IMR-90 (cell line): Measurements from ENCODE around the gene TTC23. TPM values are rescaled to one million over a fixed set of nuclear protein-coding genes. Genes with fewer than 3 reads are reported as not detected.

Experiments
- ATAC-seq: fragments of 200-7000 bp; cut with Tn5 transposase; 2 replicates; pipeline ENCODE4 v1.9.1; 2020; ENCODE audit warnings: low read depth, mild to moderate bottlenecking, moderate library complexity
- BruUV-seq: library from RNA; stranded (reverse); fragments of 400-500 nt; replicated peaks from 2 replicates; lab custom pipeline; 2021; lab: Mats Ljungman, UMichigan
- CTCF ChIA-PET: fragments of 300-600 bp; formaldehyde crosslinking; extraction: SDS; loops from one replicate; lab custom pipeline; 2021; ENCODE audit warnings: antibody characterized with exemption; lab: Yijun Ruan, JAX
- POLR2A ChIA-PET: fragments of 300-600 bp; sonication (Branson Sonifier 250); formaldehyde crosslinking; loops from one replicate; lab custom pipeline; 2022; ENCODE audit warnings: antibody characterized with exemption; ENCODE audit not compliant: unreplicated experiment; lab: Charles Lee
- DNase-seq: peaks from one replicate; pipeline ENCODE4 v3.0.0; 2013
- H2AFZ ChIP-seq: replicated peaks from 2 replicates; pipeline ENCODE3; 2013; ENCODE audit warnings: low read length, mild to moderate bottlenecking; ENCODE audit not compliant: poor library complexity
- H2AK5ac ChIP-seq: 2 replicates; pipeline ENCODE4 v1.6.1; 2013; ENCODE audit warnings: low read depth, low read length, inconsistent platforms
- H2AK9ac ChIP-seq: replicated peaks from 2 replicates; pipeline ENCODE3; 2013; ENCODE audit warnings: mild to moderate bottlenecking, low read depth, low read length, moderate library complexity; ENCODE audit not compliant: poor library complexity
- H2BK120ac ChIP-seq: 2 replicates; pipeline ENCODE4 v1.6.1; 2013; ENCODE audit warnings: low read depth, low read length, inconsistent platforms
- H2BK15ac ChIP-seq: 3 replicates; pipeline ENCODE4 v1.6.1; 2013; ENCODE audit warnings: low read depth, low read length, inconsistent platforms
- H2BK20ac ChIP-seq: 2 replicates; pipeline ENCODE4 v1.6.1; 2013; ENCODE audit warnings: low read depth, mild to moderate bottlenecking, inconsistent platforms, low read length, moderate library complexity
- H2BK5ac ChIP-seq: 2 replicates; pipeline ENCODE4 v1.6.1; 2013; ENCODE audit warnings: mild to moderate bottlenecking, low read depth, low read length, inconsistent platforms; ENCODE audit not compliant: poor library complexity, severe bottlenecking
- H3K14ac ChIP-seq: replicated peaks from 2 replicates; pipeline ENCODE4 v1.6.1; 2013; ENCODE audit warnings: low read depth, low read length, inconsistent platforms
- H3K18ac ChIP-seq: 2 replicates; pipeline ENCODE4 v1.6.1; 2013; ENCODE audit warnings: low read depth, low read length, control low read depth
- H3K23ac ChIP-seq: 2 replicates; pipeline ENCODE4 v1.6.1; 2013; ENCODE audit warnings: low read depth, low read length, inconsistent platforms
- H3K27ac ChIP-seq: 2 replicates; pipeline ENCODE4 v1.5.1; 2013; ENCODE audit warnings: mild to moderate bottlenecking, control low read depth, low read length; ENCODE audit not compliant: insufficient read depth
- H3K27me3 ChIP-seq: 2 replicates; pipeline ENCODE4 v1.6.1; 2013; ENCODE audit warnings: low read length; ENCODE audit not compliant: control insufficient read depth, insufficient read depth
- H3K36me3 ChIP-seq: 2 replicates; pipeline ENCODE4 v1.6.1; 2013; ENCODE audit warnings: low read length, mixed read lengths; ENCODE audit not compliant: control insufficient read depth, insufficient read depth
- H3K4ac ChIP-seq: 2 replicates; pipeline ENCODE4 v1.6.1; 2013; ENCODE audit warnings: low read depth, low read length, inconsistent platforms
- H3K4me1 ChIP-seq: 2 replicates; pipeline ENCODE4 v1.6.1; 2013; ENCODE audit warnings: low read length, mixed read lengths; ENCODE audit not compliant: control insufficient read depth, insufficient read depth
- H3K4me2 ChIP-seq: 2 replicates; pipeline ENCODE4 v1.6.1; 2013; ENCODE audit warnings: low read depth, mild to moderate bottlenecking, control low read depth, low read length, moderate library complexity
- H3K4me3 ChIP-seq: 2 replicates; pipeline ENCODE4 v1.5.1; 2013; ENCODE audit warnings: low read depth, mild to moderate bottlenecking, control low read depth, low read length, moderate library complexity; ENCODE audit not compliant: insufficient read depth
- H3K56ac ChIP-seq: 2 replicates; pipeline ENCODE4 v1.6.1; 2013; ENCODE audit warnings: low read length, inconsistent platforms; ENCODE audit not compliant: insufficient read depth; ENCODE audit errors: extremely low read depth
- H3K79me1 ChIP-seq, 2 experiments: 2 replicates each; pipeline ENCODE4 v1.6.1; 2013; ENCODE audit warnings: low read length in 2 of 2, inconsistent platforms in 1 of 2, low read depth in 1 of 2
- H3K9ac ChIP-seq: 2 replicates; pipeline ENCODE4 v1.6.1; 2013; ENCODE audit warnings: low read depth, low read length, control low read depth
- H3K9me1 ChIP-seq: 2 replicates; pipeline ENCODE4 v1.6.1; 2013; ENCODE audit warnings: low read length, inconsistent platforms; ENCODE audit not compliant: insufficient read depth
- H3K9me3 ChIP-seq: 2 replicates; pipeline ENCODE4 v1.6.1; 2013; ENCODE audit warnings: low read length; ENCODE audit not compliant: control insufficient read depth, insufficient read depth
- H4K20me1 ChIP-seq: 2 replicates; pipeline ENCODE4 v1.6.1; 2013; ENCODE audit warnings: low read length, inconsistent platforms; ENCODE audit not compliant: insufficient read depth
- H4K5ac ChIP-seq: 2 replicates; pipeline ENCODE4 v1.6.1; 2013; ENCODE audit warnings: mild to moderate bottlenecking, low read depth, low read length, control low read depth
- H4K8ac ChIP-seq, 2 experiments: 2 replicates each; pipeline ENCODE4 v1.6.1; 2013; ENCODE audit warnings: low read depth in 2 of 2, low read length in 2 of 2, control low read depth in 1 of 2, inconsistent platforms in 1 of 2
- H4K91ac ChIP-seq: 2 replicates; pipeline ENCODE4 v1.6.1; 2013; ENCODE audit warnings: low read depth, low read length, inconsistent platforms; ENCODE audit not compliant: insufficient read depth
- FOS ChIP-seq: fragments of 150-350 bp; IDR thresholded peaks from 2 replicates; pipeline ENCODE4 v1.6.1; 2016; ENCODE audit warnings: low read depth, low read length
- MAFK ChIP-seq: IDR thresholded peaks from 2 replicates; pipeline ENCODE4 v1.6.1; 2012; ENCODE audit warnings: low read depth, low read length, improper control_type of control experiment
- WGBS, 2 experiments: methylation state at CpG; one replicate each; pipeline versions ENCODE4 v1.1.5 to v1.1.7; 2013; ENCODE audit warnings: missing lambda C conversion rate in 2 of 2; ENCODE audit not compliant: insufficient read length in 1 of 2; ENCODE audit errors: extremely low coverage in 2 of 2; 5-methylcytosine and 5-hydroxymethylcytosine counted together
- dilution Hi-C: fragments of 300-500 bp; cut with HindIII; formaldehyde crosslinking; loops from one replicate; pipeline ENCODE4 v1.14.3; 2018; ENCODE audit warnings: low sequenced_read_pairs; ENCODE audit not compliant: unreplicated experiment
- in situ Hi-C: fragments of 300-500 bp; cut with MboI; formaldehyde crosslinking; loops from 3 replicates; pipeline ENCODE4 v1.14.3; 2019; ENCODE audit warnings: low sequenced_read_pairs, inconsistent platforms, mixed read lengths
- intact Hi-C: fragments of 100-400 bp; cut with micrococcal nuclease; formaldehyde crosslinking; loops from 2 replicates; pipeline ENCODE4 v1.10.0; 2022
- polyA plus RNA-seq, 3 experiments: library from polyadenylated mRNA; depleted of rRNA; stranded (reverse); fragments of >200 nt; gene quantifications; 2 replicates each; pipeline ENCODE4 v1.2.3, GENCODE V29; 2012; ENCODE audit warnings: low replicate concordance in 1 of 3
- total RNA-seq: library from RNA; depleted of rRNA; stranded (reverse); fragments of >200 nt; gene quantifications from 2 replicates; pipeline ENCODE4 v1.2.3, GENCODE V29; 2012

Gene TTC23
- total and polyA plus RNA-seq, 2 of the 4 experiments (the other 2 are of a cell fraction): 7.8 to 29.8 TPM

DNA sequence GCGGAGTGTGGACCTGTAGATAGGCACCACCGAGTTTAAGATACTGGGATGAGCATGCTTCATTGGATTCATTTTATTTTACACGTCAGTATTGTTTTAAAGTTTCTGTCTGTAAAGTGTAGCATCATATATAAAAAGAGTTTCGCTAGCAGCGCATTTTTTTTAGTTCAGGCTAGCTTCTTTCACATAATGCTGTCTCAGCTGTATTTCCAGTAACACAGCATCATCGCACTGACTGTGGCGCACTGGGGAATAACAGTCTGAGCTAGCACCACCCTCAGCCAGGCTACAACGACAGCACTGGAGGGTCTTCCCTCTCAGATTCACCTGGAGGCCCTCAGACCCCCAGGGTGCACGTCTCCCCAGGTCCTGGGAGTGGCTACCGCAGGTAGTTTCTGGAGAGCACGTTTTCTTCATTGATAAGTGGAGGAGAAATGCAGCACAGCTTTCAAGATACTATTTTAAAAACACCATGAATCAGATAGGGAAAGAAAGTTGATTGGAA, 115.0 kb downstream of the TTC23 start:
- ATAC-seq (no peak), DNase-seq (no peak)
- Histone ChIP-seq H4K91ac (no peak overlapping the region), H2BK20ac (no peak overlapping the region), H3K4me2 (no peak overlapping the region), H3K14ac (no peak overlapping the region), H3K27ac (no peak overlapping the region), H3K9me3 (no peaks in the 10 kb centered on the region), H3K18ac (no peak overlapping the region), H3K4me1 (peaks cover 5% of the 10 kb centered on the region), H2AK9ac (no peak overlapping the region), H2AFZ (no peak overlapping the region), H3K9me1 (peaks cover 29% of the 10 kb centered on the region), H4K5ac (no peak overlapping the region), H3K56ac (no peak overlapping the region), H3K9ac (no peak overlapping the region), H2BK5ac (no peak overlapping the region), H2BK15ac (0 out of 3 replicates have a peak overlapping the region, but pooled peaks have one; percentile 8), H4K8ac (no peak overlapping the region), H3K79me1 (peaks cover 0 to 28% of the 10 kb centered on the region in 2 experiments; a peak in 2 of 4 replicates), H3K4me3 (no peak overlapping the region), H4K20me1 (peaks cover 4% of the 10 kb centered on the region; the same call in 1 of the 2 replicates), H3K27me3 (no peaks in the 10 kb centered on the region), H3K36me3 (peaks cover 18% of the 10 kb centered on the region), H3K23ac (no peak overlapping the region), H2AK5ac (no peak overlapping the region), H2BK120ac (no peak overlapping the region), H3K4ac (no peak overlapping the region)
- no CpG with 5 or more reads among the region's 11 CpGs for WGBS, 2 experiments
- POLR2A ChIA-PET: no interaction called here
- no TSS peak for BruUV-seq
- intact Hi-C loops: no loop called here
- CTCF ChIA-PET: interaction anchor here (1.0 kb wide), 1 partner anchor 43 kb away, joined by 3 read pairs; no protein-coding TSS in a partner anchor
- no peak for TF ChIP-seq FOS
- TF ChIP-seq MAFK: peak; percentile 85
- dilution Hi-C loops: no loop called here
- in situ Hi-C loops: no loop called here
